GM12875 (cell line): Measurements from ENCODE around the gene LRRC7.

ENCODE experiments used
- H3K4me3 ChIP-seq: one replicate; pipeline ENCODE4 v1.5.1; 2011; ENCODE audit warnings: low read depth, low read length, control low read depth
- CTCF ChIP-seq: IDR thresholded peaks from 2 replicates; pipeline ENCODE4 v1.5.1; 2011; ENCODE audit warnings: low read depth, mild to moderate bottlenecking, control low read depth, inconsistent platforms, low read length, moderate library complexity, borderline replicate concordance; ENCODE audit not compliant: insufficient read depth

Gene LRRC7

DNA sequence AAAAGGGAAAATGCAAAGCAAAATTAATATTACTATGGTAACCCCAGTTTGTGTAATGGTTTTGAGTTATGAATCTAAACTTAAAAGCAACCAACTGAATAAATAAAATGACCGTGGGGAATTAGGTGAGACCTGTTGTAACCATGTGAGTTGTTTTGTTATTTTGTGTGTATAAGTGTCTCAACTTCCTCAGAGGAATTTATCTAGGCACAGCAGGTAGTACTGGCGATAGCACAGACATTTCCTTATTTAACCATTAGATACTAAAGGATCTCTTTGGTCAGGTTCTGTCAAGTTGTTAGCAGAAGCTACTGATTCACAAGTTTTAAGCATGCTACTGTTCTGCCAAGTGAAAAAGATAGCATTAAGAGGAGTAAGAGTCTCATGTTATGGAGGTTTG lies 39.3 kb upstream of the LRRC7 start:
- no peak for TF ChIP-seq CTCF
- H3K4me3 ChIP-seq: no peak overlapping the region

GRCh38 chr1:69533343-69533742 lies 34.4 kb upstream of the LRRC7 start:
- TF ChIP-seq CTCF: no peak
- no peak overlapping the region for H3K4me3 ChIP-seq

- no peak overlapping the region for H3K4me3 ChIP-seq
- no peak for TF ChIP-seq CTCF
These were observed 32.9 kb upstream of the LRRC7 start for GRCh38 chr1:69534829-69535228.

- TF ChIP-seq CTCF: no peak
These were observed 32.2 kb upstream of the LRRC7 start for GRCh38 chr1:69535490-69535889.

GRCh38 chr1:69540052-69540451 lies 27.7 kb upstream of the LRRC7 start:
- no peak for TF ChIP-seq CTCF

More at GRCh38 chr1:69535490-69535889, 32.2 kb upstream of the LRRC7 start:
- H3K4me3 ChIP-seq: no peak overlapping the region

DNA sequence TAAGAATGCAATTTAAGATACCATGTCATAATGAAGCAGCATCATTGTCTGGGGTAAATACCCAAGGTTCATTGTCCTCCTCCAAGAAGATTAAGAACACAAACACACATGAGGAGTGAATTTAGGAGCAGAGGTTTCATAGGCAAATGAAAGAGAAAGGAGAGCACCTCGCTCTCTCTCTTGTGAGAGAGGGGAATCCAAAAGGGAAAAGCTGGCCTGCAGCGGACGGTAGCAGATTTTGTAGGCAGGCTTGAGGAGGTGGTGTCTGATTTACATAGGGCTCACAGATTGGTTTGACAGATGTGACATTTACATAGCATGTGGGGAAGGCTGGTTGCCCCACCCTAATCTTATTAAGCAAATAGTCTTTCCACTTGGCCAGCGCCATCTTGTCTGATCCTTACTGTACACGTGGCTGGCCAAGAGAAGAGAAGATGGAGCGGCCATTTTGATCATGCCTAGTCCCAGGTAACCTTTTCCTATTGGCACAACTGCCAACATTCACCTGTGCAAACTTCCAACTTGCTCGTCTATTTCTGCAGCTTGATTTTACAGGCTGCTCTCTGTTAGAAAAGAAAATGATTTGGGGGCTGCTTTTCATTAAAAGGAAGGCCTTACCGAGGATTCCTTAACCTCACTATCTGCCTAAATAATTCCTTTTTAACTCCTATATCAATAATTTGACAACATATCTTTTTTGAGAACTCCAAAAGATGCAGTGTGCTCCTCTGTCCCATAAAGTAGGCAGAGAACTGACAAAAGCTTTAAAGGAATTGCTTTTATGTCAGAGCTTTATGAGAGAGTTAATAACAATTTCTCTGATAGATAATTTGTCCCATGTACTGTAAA lies 16.0 kb upstream of the LRRC7 start:
- H3K4me3 ChIP-seq: no peak overlapping the region
- TF ChIP-seq CTCF: no peak

More at GRCh38 chr1:69540052-69540451, 27.7 kb upstream of the LRRC7 start:
- no peak overlapping the region for H3K4me3 ChIP-seq

- no peak overlapping the region for H3K4me3 ChIP-seq
- TF ChIP-seq CTCF: no peak
These were observed 14.0 kb upstream of the LRRC7 start for GRCh38 chr1:69553726-69554125.
